NCI-H2107 treated with DMSO at 0.1 percent for 48 hours (cell line): Measurements from ENCODE around the gene CHMP4A.

ENCODE experiments used
- DNase-seq: peaks from one replicate; lab custom pipeline; 2025; ENCODE audit not compliant: unreplicated experiment; lab: John Stamatoyannopoulos, UW

Gene CHMP4A, protein sequence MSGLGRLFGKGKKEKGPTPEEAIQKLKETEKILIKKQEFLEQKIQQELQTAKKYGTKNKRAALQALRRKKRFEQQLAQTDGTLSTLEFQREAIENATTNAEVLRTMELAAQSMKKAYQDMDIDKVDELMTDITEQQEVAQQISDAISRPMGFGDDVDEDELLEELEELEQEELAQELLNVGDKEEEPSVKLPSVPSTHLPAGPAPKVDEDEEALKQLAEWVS

DNA sequence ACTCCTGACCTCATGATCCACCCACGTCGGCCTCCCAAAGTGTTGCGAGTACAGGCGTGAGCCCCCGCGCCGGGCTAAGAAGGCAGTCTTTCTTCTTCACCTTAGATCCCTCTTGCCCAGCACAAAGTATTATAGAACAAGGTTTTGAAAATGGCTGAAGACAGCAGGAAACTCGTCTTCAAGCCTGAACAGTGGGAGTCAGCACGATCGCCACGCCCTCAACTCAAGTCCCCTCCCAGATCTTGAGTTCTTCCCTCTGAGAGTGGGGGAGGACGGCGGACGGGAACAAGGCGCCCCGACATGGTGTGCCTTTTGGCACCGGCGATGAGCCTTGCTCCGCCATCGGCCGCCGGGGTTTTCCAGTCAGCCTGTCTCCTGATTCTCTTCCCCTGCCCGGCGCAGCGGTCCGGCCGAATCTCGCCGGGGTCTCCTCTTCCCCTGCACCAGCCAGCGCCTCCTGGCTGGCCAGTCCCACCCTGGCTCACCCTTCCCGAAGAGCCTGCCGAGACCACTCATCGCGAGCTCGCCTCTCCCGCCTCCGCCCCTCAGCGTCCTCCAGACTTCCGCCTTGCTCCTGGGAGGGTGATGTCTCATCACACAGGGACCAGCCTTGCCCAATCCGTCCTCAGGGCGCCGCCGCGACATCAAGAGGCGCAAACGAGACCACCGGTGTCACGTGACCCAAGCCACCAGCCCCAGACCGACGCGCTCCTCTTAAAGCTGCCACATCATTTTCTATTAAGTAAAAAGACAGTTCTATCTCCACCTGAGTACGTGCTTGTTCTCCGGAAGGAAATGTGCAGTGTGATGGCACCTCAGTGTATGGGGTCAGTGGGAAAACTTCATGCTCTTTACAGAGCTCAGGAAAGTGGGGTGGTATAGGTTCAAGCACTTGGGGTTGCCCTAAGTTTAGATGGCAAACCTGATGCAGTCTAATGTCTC is at the start of gene CHMP4A:
TSS of gene CHMP4A (minus strand) at position 565 of the 942 bp plus-strand sequence. CDS start at position 516, 49 bp downstream.
- DNase-seq, result peak; percentile 95

DNA sequence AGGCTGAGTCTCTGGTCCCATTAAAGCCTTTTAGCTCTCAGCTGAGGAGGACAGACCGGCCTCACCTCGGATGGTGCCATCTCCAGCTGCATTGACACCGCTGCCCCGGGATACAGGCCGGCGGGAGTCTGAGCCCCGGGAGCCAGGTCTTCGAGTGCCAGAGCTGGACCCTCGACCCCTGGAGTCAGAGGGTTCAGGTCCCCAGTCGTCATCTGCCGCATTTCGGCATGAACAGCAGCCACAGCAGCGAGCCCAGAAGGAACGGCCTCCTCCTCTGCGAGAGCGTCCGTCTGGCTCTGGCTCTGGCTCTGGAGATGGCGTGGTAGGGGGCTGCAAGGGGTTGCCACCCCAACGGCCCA is 48.7 kb upstream of the CHMP4A start:
- DNase-seq, result no peak

DNA sequence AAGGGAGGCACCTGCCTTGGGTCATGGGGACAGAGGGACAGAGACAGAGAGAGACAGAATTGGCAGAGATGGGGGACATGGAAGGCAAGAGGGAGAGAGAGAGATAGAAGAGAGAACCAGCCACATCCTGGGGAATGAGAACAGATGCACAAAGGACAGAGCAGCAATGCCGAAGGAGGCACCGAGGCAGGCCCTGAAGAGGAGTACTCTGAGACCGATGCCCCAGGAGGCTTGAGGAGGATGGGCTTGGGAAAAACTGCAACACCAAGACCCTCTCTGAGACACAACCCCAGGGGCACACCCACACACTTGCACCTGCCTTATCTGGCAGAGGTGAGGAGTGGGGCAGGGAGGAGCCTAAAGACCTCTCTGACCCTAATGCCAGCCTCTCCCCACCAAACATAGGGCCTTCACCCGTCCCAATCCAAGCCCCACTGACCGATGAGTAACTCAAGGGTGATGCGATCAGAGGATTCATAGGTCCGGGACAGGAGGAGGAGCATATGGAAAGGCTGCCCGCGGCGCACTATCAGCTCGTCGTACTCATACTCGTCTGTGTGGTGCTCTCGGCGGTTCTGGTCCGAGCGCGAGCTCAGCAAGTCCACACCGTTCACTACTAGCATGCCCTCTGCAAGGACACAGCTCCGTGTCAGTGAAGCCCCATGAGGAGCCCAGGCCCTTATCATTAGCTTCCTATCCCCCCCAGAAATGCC is 48.1 kb upstream of the CHMP4A start:
- DNase-seq, result no peak

DNA sequence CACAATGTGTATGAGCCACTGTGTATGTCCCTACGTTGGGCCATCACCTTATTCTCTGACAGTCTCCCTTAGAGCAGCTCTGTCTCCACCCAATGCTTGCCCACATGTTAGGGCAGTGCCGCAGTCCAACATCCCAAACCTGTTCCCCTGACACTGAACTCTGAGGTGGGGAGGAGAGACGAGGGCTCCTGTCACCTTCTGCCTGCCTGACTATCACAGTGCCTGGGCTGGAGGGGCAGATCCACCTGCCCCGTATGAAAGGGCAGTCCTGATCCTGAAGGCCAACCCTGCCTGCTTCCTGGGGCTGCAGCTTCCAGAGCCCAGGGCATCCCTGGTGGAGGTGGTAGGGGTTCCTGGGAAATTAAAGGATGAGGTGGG is 47.5 kb upstream of the CHMP4A start:
- DNase-seq, result no peak

DNA sequence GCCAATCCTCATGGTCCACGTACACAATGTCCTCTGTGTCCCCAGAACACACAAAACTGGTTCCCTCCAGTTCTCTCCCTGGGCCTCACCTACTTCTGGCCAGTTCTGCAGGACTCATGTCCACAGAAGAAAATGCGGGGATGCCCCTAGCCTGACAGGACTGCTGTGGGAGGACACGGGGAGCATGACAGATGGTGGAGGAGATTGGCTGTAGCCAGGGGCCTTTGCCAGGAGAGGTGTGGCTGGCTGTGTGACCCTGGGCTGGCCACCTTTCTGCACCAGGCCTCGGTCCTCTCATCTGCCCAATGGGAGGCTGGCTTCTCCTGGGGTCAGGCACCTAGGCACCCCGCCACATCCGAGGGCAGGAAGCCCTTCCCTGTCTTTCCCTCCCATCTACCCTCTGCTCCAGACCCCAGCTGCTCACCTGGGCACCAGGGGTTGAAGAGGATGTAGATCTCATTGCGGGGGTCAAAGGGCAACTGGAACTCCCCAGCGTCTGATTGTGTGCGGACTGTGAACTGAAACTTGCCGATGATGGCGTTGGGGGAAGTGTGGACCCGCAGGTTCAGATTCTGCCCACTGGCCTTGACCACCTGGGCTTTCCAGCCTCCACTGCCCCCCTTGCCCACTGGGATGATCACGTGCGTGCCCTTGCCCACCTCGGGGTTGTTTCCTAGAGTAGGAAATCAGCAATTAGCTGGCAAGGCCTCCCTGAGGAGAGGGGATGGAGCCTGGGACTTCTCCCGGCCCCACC is 46.9 kb upstream of the CHMP4A start:
- DNase-seq, result no peak

DNA sequence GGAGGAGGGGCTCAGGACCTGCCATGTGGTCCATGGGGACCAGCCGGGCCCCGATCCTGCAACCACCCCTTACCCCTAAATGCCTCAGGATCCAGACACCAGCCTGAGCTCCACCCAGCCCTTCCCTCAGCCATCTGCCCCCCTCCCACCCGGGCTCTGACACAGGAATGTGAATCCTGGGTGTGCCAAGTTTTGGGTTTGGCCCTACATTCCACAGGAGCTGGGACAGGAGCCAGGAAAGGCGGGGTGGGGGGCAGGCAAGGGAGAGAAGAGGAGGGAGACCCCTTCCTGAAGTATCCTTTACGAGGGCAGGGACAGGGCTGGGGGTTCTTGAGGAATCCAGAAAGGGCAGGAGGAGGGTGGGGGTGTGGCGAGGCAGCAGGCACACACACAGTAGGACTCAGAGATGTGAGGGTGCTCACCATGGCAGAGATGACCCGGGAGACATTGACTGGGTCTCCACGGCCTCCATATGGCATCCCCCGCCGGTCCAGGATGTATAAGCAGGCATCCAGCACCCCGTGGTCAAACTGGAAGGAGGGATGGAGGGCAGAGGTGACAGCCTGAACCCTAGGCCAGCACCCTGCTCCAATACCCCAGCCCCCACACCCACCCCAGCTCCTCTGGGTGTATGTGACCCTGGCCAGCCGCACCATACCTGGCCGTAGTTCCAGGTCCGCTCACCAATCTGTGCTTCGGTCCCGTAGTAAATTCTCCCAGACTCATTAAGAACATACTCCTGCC is 46.2 kb upstream of the CHMP4A start:
- no peak for DNase-seq

DNA sequence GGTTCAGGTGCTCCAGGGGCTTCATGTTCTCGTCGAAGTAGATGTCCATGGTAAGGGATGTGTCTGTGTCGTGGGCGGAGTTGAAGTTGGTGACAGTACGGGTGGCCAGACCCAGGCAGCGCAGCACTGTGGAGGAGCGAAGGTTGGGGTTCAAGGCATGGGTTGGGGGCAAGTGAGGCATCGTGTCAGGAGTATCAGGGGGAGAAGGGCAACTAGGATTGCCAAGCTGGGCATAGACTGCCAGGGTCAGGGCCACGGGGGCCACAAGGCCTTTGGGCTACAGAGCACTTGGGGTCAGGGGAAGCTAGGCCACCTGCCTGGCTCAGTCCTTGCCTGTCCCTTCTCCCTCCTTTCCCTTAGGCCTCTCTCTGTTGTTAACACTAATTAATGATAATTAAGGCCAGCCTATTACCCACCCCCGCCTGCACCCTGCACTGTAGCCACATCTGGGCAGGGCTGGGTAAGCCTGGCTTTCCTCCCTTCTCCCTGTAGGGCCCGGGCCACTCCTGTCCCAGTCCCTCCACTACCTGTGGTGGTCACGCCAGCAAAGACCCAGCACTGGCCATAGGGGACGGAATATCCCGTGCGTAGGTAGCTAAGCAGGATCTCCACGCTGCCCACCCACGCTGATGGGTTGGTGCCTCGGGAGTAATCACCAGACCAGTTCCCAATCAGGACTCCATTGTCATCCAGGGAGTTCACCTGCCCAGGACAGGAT is 45.4 kb upstream of the CHMP4A start:
- DNase-seq, result no peak

DNA sequence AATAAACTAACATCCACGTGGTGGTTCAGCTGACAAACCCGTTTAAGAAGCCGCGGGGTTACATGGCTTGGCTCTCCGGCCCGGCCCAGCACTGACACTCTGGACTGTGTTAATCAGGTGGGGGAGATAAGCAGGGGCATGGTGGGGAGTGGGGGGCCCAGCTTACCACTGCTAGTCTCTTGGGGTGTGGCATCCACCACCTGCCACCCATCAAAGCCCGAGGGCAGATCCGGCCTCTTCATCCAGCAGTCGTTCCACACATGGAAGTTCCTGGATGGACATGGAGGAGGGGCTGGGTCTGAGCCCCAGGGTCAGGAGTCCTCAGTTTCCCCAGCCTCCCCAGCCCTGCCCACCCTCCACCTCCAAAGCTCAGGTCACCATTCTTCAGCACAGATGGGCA is 44.8 kb upstream of the CHMP4A start:
- DNase-seq, result no peak

DNA sequence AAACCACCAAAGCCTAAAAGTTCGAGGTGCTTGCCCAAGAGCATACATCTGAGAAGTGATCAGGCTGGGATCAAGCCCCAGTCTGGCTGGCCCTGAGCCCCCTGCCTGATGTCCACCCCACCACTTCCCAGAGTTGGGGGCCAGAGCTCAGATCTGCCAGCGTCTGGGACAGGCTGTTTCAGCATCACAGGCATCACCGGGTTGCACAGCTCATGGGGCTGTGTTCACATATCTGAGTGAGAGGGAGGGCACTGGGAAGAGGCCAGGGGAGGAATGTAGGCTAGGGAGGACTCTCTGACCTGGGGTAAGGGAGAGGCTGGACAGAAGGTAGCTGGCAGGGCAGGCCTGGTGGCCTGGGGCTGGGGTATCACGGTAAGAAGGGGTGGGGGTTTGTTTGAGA is 43.7 kb upstream of the CHMP4A start:
- DNase-seq, result no peak

DNA sequence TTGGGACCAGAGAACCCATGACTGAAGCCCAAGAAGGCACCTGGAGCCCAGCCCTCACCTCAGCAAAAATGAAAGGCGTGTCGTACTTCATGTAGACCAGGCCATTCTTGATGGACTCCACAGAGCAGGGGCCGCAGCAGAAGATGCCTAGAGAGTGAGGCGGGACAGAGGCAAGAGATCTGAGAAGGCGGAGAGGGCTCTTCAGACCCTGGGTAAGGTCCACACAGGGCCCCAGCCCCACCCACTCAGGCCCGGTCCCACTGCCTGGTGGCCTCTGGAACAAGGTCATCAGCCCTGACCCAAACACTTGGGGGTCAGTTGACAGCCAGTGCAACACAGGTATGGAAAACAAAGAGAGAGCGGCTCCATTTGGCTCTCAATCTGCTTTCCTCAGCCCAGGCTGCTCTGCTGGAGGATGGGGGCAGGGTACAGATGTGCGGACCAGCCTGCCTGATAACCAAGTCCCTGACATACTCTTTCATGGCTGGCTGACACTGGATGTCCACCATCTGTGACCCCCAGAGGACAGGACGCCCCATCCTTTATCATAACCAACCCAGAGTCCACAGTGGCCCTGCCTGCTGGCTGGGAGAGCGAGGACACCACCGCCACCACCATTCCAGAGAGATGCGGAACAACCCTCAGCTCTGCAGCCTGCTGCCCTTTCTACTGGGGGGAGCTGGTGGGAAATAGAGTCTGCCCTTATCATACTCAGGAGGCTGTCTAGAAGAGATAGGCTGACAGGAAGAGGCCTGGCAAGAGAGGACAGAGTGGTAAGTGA is 42.8 kb upstream of the CHMP4A start:
- DNase-seq, result no peak

DNA sequence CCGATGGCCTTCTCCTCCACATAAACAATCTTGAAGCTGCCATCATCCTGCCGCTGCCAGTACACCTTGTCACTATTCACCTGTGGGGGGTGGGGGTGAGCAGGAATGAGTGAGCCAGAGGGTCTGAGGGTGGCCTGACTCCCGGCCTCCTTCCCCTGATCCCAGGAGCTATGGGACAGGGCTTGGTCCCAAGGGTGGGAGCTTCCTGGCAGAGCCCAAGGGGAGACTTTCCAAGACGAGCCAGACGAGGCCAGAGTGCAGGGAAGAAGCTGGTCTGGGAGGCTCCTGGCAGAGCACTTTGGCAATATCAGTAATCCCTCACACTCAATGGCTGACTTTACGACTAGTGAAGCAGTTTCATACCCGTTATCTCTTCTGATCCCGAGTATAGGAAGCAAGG is 42.1 kb upstream of the CHMP4A start:
- no peak for DNase-seq

DNA sequence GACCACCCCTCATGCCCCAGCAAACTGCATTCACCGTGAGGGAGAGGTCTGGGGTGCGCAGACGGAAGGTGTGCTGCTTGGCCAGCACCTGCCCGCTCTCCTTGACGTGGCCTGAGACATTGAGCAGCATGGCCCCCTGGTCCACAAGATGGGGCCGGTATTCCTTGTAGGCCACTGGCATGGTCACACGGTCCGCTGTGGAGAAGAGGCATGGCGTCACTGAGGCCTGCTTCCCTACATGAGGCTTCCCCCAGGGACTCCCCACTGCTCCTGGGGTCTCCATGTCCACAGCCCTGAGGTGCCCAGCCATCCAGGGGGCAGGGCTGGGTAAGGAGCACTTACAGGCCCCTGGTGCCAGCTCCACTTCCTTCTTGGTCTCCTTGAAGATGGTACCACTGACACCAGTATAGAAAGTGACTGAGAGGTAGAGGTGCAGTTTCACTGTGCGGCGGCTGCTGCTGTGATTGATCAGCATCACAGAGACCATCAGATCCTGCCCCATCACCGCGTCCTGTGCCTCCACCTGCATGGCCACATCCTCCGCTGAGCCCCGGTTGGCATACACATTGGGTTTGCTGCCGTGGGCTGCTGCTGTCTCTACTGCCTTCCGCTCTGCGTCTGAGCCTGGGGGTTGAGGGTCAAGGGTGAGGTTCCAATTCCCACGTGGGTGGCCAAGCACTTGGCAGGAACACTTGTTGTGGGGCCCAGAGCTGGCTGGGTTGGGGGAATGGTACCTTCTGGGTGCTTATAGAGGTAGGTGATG is 41.5 kb upstream of the CHMP4A start:
- no peak for DNase-seq

DNA sequence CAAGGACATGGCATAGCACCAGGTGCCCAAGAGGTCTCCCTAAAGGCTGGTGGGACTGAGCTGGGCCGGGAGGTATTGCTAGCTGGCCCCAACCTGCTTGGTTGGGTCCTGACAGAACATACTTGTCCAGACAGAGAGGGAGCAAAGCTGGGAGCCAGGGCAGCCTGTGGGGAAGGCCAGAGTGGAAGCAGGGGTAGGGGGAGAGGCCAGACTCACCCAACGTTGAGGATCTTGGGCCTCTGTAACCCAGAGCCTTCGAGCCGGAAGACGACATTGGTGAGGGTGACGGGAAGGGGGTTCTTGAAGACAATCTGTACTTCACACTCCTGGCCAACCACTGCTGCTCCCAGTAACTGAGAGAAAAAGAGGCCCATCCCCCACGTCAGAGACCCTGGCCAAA is 40.6 kb upstream of the CHMP4A start:
- DNase-seq, result no peak

DNA sequence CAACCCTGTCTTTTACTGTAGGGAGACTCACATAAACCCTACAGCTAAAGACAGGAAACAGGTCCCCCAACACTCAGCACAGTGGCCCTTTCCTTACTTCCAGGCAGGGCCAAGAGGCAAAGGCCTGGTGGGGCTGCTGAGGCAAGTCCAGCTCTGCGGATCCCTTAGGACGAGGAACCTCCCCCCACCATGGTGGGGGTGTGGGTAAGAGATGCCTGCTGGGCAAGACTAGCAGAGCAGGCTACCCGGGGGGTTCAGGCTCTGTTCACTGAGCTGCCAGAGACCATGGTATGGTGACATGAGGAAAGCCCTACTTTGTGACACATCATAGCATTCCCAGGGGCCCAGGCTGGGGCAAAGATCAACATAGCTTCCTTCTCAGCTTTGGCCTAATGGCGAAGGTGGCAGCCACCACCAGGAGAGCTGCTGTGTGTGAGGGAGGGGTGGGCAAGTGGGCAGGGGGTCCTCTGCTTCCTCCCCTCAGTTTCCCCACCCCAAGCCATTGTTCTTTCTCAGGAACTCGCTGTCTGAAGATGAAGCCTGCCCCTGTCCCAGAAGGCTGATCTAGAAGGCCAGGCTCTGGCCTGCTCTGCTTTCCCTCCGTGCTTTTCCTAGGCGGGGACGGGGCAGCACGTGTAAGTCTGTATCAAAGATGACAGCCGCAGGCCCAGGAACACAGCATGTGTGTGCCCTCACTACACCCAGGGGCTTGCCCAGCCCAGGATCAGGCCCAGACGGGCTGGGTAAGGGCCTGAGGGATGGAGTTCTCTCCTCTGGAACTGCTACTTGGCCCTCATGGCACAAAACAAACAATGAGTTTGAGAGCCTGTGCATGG is 39.2 kb upstream of the CHMP4A start:
- no peak for DNase-seq

DNA sequence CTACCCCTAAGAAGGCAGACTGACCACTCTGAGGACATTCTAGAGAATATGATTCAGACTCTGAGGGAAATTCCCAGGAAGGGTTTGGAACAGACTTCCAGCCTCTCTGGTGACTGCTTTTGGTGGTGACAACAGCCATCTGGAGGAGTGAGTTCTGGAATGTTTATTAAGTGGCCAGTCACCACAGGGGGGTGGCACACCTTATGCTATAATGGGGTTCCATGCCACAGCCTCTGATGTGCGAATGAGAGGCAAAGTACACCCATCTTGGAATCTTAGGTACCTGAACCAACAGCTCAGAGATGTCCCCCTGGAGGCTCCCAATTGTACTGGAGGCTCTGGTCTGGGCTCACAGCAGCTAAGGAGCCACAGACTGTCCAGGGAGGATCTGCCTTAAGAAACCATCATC is 38.6 kb upstream of the CHMP4A start:
- no peak for DNase-seq

DNA sequence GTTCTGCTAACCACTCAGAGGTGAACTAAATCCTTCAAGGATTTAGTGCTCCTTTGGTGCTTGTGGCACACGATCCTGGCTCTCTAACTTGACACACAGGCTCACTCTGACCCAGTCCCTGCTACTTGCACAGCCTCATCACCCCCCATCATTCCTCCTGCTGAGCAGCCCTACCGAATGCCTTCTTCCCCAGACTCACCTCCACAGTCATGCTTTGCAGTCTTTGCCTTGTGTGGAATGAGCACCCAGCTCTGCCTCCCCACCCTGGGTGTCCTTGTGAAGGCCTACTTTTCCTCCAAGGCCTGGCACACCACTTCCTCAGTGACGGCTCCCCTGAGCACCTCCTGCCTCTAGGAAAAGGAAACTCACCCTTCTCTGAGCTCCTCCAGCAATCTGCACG is 37.1 kb upstream of the CHMP4A start:
- DNase-seq, result no peak

DNA sequence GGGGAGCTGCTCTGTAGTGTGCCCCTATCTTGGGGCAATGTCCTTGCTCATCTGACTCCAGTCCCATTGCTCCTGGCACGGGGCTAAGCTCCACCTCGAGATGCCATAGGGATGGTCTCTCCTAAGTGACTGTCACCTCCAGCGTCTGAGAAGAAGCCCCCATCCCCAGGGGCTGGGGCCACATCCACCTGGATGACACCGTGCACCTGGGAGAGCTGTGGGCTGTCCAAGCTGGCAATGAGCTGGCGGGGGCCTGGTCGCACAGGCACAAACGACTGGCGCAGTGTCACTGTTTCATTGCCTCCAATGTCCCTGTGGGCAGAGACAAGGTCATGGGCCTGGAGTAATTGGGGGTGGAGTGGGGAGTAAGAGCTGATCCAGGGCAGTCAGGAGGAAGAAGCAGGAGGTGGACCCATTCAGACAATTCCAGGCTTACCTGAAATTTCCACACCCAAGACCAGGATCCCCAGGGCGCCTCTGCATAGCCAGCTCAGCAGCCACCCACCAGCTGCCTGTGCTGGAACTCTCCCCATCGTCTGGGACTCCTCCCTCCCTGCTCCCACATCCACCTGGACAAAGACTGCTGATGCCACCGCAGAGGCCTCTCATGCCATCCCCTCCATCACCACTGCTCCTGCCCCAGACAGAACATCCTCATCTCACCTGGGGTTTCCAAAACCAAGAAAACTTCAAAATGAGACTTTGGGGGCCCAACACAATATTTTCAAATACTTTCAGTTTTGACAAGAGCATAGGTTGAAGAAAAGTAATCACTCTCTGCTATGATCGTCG is 36.1 kb upstream of the CHMP4A start:
- no peak for DNase-seq
